ENCODE measurements around the gene SYMPK.

GRCh38 chr19:45822716-45823115 is 40.2 kb downstream of the SYMPK start:
- TF ChIP-seq CTCF (IDR thresholded peaks at IDR 0.05; ENCODE audit: insufficient read depth, low read depth, low read length) = no peak
- TF ChIP-seq EZH2 (IDR thresholded peaks at IDR 0.05; ENCODE audit: insufficient read depth, low read length) = no peak
